NCI-H69 (cell line): ENCODE data around the gene MAP2K5.
A peak's percentile ranks its signal among the peaks of the same experiment; 100 is the strongest.

Source experiments
- DNase-seq: peaks from one replicate; lab custom pipeline; 2025; lab: John Stamatoyannopoulos, UW

The MAP2K5 gene

GRCh38 chr15:67824976-67825880 lies 282.7 kb downstream of the MAP2K5 start, which contains the start of gene SKOR1:
TSS of gene SKOR1 (plus strand) at chr15:67825509. CDS start at chr15:67825603, 94 bp downstream.
- peak; percentile 39 for DNase-seq

DNA sequence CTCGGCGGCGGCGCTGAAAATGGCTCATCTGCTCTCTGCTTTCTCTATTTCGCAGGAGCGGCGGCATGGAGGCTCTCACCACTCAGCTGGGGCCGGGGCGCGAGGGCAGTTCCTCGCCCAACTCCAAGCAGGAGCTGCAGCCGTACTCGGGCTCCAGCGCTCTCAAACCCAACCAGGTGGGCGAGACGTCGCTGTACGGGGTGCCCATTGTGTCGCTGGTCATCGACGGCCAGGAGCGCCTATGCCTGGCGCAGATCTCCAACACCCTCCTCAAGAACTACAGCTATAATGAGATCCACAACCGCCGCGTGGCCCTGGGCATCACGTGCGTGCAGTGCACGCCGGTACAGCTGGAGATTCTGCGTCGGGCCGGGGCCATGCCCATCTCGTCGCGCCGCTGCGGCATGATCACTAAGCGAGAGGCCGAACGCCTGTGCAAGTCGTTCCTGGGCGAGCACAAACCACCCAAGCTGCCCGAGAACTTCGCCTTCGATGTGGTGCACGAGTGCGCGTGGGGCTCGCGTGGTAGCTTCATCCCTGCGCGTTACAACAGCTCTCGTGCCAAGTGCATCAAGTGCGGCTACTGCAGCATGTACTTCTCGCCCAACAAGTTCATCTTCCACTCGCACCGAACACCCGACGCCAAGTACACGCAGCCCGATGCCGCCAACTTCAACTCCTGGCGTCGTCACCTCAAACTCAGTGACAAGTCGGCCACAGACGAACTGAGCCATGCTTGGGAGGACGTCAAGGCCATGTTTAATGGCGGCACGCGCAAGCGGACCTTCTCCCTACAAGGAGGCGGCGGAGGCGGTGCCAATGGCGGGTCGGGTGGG lies 283.6 kb downstream of the MAP2K5 start:
- no peak for DNase-seq

GRCh38 chr15:67826717-67827561 lies 284.4 kb downstream of the MAP2K5 start:
- no peak for DNase-seq

DNA sequence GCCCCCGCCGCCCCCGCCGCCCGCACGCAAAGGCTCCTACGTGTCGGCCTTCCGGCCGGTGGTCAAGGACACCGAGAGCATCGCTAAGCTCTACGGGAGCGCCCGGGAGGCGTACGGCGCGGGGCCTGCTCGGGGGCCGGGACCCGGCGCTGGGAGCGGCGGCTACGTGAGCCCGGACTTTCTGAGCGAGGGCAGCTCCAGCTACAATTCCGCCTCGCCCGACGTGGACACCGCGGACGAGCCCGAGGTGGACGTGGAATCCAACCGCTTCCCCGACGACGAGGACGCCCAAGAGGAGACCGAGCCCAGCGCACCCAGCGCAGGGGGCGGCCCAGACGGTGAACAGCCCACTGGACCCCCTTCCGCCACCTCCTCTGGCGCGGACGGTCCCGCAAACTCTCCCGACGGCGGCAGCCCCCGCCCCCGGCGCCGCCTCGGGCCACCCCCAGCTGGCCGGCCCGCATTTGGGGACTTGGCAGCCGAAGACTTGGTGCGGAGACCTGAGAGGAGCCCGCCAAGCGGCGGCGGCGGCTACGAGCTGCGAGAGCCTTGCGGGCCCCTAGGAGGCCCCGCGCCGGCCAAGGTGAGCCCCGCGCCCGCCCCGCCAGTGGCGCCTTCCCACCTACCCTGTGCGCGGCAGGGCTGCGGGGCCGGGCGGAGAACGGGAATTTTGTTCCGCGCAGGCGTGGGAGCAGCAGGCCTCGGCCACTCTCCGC lies 285.2 kb downstream of the MAP2K5 start:
- no peak for DNase-seq

GRCh38 chr15:67828278-67828968 lies 285.9 kb downstream of the MAP2K5 start:
- no peak for DNase-seq

DNA sequence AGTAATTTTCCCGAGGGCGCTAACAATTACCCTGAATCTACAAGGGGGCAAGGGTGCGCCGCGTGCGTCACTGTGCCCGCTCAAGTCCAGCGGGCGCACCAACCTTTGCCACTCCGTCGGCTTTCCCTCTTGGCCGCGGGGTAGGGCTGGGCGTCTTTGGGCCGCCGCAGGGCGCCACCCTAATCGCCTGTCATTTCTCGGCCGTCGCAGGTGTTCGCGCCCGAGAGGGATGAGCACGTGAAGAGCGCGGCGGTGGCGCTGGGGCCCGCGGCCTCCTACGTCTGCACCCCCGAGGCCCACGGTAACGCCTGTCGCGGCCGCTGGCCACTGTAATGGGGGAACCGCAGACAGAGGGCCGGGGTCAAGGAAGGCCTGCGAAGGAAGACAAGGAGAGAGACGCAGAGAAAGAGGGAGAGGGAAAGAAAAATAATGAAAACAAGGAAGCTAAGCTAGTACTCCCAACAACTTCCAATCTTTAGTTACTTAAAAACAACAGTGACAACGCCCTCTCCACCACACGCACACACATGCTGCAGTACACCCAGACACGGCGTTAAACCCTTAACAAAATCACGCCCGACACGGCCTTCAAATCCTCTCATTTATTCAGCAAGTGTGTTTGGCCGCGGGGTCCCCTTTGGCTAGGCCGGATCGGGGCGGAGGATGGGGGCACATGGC lies 286.6 kb downstream of the MAP2K5 start:
- DNase-seq, result no peak

- DNase-seq, result no peak
Observed at GRCh38 chr15:67829647-67830504, 287.4 kb downstream of the MAP2K5 start.

DNA sequence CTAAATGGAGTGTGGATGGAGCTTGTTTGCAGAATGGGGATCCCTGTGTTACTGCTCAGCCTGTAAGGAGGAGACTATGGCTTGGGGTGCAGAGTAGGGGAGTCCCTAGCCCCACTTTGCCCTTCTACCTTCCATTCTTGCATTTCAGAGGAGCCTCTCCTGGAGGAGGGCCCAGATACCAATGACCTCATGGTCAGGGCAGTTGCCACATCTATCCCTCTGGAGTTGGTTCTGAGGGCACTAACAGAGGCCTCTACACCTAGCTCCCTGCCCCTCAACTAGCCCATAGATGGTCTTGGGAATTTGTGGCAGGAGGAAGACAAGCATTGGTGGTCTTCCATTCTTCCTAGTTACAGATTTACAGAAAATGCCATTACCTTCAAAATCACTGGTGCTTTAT lies 288.9 kb downstream of the MAP2K5 start:
- no peak for DNase-seq

GRCh38 chr15:67832031-67832551 lies 289.6 kb downstream of the MAP2K5 start:
- peak; percentile 55 for DNase-seq

- DNase-seq, result peak; percentile 66
Observed at GRCh38 chr15:67832897-67833709, 290.6 kb downstream of the MAP2K5 start.

GRCh38 chr15:67833710-67834511 lies 291.4 kb downstream of the MAP2K5 start:
- DNase-seq, result peak; percentile 68

DNA sequence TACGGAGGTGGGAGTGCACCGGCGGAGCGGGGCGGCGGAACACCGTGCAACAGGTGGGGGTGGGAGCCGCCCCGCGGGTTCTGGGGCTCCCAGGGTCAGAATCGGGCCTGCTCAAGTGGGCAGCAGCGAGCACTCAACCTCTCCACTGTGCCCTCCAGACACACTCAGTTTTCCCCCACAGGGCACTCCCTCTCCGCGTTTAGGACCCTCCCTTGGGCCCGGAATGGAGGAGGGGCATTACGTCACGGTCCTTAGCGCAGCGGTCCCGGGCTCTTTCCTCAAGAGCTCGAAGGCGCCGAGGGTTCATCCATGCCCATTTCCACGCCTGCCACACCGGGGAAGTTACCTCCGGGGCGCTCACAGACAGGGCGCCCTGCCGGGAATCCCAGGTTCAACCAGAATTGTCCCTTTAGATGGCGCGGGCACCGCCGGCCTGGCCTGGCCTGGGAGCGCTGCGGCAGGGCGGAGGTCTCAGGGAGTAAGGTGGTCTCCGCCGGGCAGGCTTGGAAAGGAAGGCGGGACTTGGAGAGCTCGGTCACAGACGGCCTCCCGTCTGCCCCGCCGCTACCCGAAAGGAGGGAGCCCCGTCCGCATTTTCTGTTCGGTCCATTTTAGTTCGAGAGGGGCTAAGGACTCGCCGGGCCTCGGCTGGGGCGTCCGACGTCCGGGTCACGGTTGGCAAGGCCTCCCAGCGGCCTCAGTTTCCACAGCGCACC lies 292.2 kb downstream of the MAP2K5 start:
- peak; percentile 33 for DNase-seq

DNA sequence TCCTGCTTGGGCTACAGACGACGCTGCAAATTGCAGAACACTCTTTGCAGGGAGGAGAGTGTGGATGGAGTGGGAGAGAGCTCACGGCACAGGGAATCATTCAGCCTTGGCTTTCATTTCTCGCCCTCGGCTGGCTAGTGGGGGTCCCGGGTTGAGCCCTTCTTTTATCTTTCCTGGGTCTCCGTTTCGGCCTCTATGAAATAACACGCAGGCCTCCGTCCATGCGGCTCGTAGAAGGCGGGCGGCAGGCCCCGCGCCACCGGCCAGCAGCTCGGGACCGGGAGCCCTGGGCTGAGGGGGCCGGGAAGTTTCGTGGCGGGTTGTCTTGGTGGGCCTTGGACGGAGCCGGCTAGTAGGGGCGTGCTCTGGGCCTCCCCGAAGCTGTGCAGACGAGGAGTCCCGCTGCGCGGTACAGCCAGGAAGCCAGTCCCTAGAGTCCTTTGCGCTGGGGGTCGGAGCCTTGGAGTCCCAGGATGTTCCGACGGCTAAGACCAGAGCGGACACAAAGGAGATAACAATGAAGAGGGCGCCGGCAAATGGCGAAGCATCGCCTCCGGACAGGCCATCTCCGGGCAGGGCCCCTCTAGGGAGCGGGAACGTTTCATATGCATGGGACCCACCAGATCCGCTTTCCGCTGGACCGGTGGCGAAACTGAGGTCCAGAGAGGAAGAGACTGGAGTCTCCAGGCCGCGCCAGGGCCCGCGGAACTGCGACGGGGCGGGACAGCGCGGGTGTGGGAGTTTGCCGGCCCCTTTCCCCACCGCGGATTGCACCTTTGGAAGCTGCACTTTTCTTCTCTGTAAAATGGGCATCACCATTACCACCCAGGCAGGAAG lies 293.0 kb downstream of the MAP2K5 start:
- peak; percentile 33 for DNase-seq

DNA sequence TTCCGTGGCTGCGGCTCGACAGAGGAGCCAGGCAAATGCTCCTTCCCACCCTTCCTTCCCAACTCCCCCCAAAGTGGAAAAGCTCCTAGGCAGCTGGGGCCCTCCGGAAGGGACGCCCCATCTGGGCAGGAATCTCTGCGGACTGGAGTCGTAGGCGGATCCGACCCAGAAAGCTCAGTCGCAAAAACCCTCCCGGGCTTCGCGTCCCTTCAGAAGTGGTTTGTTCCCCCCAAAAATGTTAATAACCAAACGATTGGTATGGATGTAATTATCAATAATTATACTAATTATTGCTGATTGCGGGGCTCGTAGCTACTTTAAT lies 293.6 kb downstream of the MAP2K5 start:
- DNase-seq, result peak; percentile 52

GRCh38 chr15:67836477-67836876 lies 294.0 kb downstream of the MAP2K5 start:
- DNase-seq, result peak; percentile 48

DNA sequence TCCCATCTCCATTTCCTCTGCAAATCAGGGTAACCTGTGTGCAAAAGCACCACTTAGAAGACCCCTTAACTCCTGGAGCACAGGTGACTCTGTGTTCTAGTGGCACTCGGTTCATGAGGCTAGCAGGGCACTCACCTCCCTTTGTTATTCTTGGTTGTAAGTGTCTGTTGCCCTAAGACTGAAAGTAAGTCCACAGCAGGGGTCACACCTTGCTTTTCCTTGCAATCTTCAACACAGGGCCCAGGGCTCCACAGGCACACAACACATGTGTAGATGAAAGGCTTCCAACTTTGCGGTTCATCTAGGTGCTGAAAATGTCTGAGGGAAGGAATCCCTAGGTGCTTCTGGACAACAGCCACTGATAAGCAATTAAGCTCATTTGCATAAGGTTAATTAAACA lies 294.5 kb downstream of the MAP2K5 start:
- DNase-seq, result no peak
